ENCODE data around the gene CD200.

Gene CD200

DNA sequence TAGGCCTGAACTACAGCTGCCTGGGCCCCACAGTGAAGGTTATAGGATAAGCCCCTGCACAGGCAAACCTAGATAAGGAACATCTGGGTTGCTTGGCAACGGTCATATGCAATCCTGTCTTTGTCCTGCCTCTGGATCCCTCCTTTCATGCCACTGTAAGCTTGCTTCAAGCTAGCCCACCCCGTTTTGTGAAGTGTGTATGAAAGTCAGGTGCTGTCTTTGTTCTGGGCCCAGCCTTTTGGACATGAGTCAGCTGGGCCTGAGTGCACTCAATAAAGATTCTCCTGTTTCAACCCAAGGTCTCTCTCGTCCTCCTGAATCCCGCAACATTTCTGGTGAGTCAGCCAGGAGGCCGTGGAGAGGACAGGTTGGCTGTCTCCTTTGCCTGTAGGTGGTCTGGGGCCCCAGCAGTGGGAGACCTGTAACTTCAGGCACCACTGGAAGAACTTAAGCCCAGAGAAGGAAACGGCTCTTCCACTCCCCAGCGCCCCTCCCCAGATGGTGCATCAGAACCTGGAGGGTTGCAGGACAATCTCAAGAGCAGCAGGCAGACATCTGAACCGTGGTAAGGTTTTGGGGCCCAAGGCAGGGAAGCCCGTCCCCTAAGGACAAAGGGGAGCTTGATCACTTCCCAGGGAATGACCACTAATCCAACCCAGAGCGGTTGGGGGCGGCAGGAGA lies 30.7 kb upstream of the CD200 start:
- TF ChIP-seq, protein P1, sequence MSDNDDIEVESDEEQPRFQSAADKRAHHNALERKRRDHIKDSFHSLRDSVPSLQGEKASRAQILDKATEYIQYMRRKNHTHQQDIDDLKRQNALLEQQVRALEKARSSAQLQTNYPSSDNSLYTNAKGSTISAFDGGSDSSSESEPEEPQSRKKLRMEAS (IDR thresholded peaks at IDR 0.05) = no peak

DNA sequence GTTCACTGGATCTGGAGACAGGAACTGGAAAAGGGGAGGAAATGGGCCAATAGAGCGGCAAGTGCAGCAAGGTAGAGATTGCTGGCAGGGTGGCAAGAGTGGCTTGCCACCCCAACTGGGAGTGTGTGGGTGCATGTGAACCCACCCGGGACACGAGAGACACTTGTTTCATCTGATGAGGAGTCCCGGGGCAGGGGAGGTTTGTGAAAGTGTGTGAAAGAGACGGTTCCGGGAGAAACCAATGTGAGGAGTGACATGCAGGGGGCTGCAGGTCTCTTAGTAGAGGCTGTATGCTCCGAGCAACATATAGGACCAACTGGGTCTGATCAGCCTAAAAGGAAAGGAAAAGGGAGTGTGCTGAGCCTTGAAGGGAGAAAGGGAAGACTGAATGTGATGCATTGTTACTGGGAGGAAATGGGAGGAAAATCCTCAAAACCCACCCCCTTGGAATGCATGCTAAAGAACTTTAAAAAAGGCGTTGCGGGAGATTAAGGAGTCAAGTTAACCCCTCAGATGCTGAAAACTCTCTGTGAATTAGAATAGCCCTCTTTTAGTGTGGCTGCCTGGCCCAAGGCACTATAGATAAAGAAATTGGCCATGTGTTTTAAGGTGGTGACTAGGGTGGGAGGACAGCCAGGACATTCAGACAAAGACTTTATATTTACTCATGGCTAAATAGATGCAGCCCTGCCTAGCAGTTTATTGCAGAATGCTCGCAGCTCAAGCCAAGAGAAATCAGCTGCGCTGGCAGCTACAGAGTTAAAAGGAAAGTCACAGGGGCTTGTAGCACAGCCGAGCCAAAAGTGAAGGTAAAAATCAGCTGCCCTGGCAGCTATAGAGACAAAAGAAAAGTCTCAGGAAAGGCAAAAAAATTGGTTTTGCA lies 29.8 kb upstream of the CD200 start:
- TF ChIP-seq, protein P2, sequence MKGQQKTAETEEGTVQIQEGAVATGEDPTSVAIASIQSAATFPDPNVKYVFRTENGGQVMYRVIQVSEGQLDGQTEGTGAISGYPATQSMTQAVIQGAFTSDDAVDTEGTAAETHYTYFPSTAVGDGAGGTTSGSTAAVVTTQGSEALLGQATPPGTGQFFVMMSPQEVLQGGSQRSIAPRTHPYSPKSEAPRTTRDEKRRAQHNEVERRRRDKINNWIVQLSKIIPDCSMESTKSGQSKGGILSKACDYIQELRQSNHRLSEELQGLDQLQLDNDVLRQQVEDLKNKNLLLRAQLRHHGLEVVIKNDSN (IDR thresholded peaks at IDR 0.05) = no peak
- TF ChIP-seq NFIC (IDR thresholded peaks at IDR 0.05) (no peak), CEBPB (IDR thresholded peaks at IDR 0.05) (no peak), EGR1 (IDR thresholded peaks at IDR 0.05) (no peak), TCF12 (IDR thresholded peaks at IDR 0.05; ENCODE audit: low read depth) (no peak), ZBTB7A (IDR thresholded peaks at IDR 0.05; ENCODE audit: low read depth) (no peak), RAD21 (IDR thresholded peaks at IDR 0.05; ENCODE audit: low read depth) (no peak), FOXM1 (IDR thresholded peaks at IDR 0.05; ENCODE audit: borderline replicate concordance, low read depth) (no peak), YY1 (IDR thresholded peaks at IDR 0.05; ENCODE audit: low read depth) (no peak), EP300 (IDR thresholded peaks at IDR 0.05; ENCODE audit: borderline replicate concordance) (no peak), TEAD4 (IDR thresholded peaks at IDR 0.05) (no peak)
- TF ChIP-seq, protein P1 (IDR thresholded peaks at IDR 0.05) = no peak
- TF ChIP-seq, protein P3, sequence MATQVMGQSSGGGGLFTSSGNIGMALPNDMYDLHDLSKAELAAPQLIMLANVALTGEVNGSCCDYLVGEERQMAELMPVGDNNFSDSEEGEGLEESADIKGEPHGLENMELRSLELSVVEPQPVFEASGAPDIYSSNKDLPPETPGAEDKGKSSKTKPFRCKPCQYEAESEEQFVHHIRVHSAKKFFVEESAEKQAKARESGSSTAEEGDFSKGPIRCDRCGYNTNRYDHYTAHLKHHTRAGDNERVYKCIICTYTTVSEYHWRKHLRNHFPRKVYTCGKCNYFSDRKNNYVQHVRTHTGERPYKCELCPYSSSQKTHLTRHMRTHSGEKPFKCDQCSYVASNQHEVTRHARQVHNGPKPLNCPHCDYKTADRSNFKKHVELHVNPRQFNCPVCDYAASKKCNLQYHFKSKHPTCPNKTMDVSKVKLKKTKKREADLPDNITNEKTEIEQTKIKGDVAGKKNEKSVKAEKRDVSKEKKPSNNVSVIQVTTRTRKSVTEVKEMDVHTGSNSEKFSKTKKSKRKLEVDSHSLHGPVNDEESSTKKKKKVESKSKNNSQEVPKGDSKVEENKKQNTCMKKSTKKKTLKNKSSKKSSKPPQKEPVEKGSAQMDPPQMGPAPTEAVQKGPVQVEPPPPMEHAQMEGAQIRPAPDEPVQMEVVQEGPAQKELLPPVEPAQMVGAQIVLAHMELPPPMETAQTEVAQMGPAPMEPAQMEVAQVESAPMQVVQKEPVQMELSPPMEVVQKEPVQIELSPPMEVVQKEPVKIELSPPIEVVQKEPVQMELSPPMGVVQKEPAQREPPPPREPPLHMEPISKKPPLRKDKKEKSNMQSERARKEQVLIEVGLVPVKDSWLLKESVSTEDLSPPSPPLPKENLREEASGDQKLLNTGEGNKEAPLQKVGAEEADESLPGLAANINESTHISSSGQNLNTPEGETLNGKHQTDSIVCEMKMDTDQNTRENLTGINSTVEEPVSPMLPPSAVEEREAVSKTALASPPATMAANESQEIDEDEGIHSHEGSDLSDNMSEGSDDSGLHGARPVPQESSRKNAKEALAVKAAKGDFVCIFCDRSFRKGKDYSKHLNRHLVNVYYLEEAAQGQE (IDR thresholded peaks at IDR 0.05; ENCODE audit: low read depth) = no peak

DNA sequence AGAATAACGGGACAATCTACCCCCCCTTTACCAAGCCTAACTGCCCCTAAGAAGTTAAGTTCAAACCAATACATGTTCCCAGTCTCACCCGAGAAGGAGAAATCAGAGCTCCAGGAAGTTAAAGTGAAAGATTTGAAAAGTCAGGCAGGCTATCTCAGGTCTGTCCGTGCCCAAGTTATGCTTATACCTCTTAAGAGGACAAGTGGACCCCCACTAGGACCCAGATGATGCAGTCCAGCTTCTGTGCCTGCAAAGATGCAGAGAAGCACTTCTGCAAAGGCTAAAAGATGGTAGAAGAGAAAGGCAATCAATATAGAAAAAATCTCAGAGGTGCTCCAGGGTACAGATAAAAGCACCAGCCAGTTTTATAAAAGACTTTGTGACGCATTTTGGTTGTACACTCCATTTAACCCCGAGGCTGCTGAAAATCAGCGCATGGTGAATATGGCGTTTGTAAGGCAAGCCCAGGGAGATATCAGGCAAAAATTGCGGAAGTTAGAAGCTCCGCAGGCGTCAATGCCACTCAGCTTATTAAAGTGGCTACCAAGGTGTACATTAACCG lies 29.1 kb upstream of the CD200 start:
- no peak for TF ChIP-seq ZBTB7A (IDR thresholded peaks at IDR 0.05; ENCODE audit: low read depth)
- no peak for TF ChIP-seq YY1 (IDR thresholded peaks at IDR 0.05; ENCODE audit: low read depth)
- TF ChIP-seq NFIC (IDR thresholded peaks at IDR 0.05) = no peak
- TF ChIP-seq TAF1 (IDR thresholded peaks at IDR 0.05; ENCODE audit: low read depth) = no peak
- TF ChIP-seq FOXM1 (IDR thresholded peaks at IDR 0.05; ENCODE audit: borderline replicate concordance, low read depth) = no peak
- TF ChIP-seq RAD21 (IDR thresholded peaks at IDR 0.05; ENCODE audit: low read depth) = no peak
- no peak for TF ChIP-seq CEBPB (IDR thresholded peaks at IDR 0.05)

DNA sequence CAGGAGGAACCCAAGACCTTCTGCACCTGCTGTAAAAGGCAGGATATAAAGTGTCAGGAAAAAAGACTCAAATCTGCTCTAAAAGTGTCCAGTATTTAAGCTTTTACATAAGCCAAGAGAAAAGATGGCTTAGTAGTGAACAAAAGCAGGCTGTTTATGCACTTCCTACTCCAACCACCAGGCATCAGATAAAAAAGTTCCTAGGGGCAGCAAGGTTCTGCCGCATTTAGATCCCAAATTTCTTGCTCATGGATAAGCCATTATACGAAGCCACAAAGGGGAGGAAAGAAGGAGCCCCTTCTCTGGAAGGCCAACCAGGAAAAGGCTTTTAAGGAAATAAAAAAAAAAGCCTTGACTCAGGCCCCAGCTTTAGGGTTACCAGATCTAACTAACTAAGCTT lies 28.3 kb upstream of the CD200 start:
- TF ChIP-seq, protein P3 (IDR thresholded peaks at IDR 0.05; ENCODE audit: low read depth) = no peak
- TF ChIP-seq CEBPB (IDR thresholded peaks at IDR 0.05) = no peak
- TF ChIP-seq EP300 (IDR thresholded peaks at IDR 0.05; ENCODE audit: borderline replicate concordance) = no peak
- TF ChIP-seq TCF12 (IDR thresholded peaks at IDR 0.05; ENCODE audit: low read depth) = no peak
- no peak for TF ChIP-seq CREB1 (IDR thresholded peaks at IDR 0.05; ENCODE audit: low read depth)
- TF ChIP-seq YY1 (IDR thresholded peaks at IDR 0.05; ENCODE audit: low read depth) = no peak
- TF ChIP-seq, protein P2 (IDR thresholded peaks at IDR 0.05) = no peak
- no peak for TF ChIP-seq TAF1 (IDR thresholded peaks at IDR 0.05; ENCODE audit: low read depth)
- TF ChIP-seq RAD21 (IDR thresholded peaks at IDR 0.05; ENCODE audit: low read depth) = no peak
- no peak for TF ChIP-seq EGR1 (IDR thresholded peaks at IDR 0.05)
- TF ChIP-seq ZBTB7A (IDR thresholded peaks at IDR 0.05; ENCODE audit: low read depth) = no peak
- TF ChIP-seq FOXM1 (IDR thresholded peaks at IDR 0.05; ENCODE audit: borderline replicate concordance, low read depth) = no peak
- TF ChIP-seq TEAD4 (IDR thresholded peaks at IDR 0.05) = no peak
- no peak for TF ChIP-seq NFIC (IDR thresholded peaks at IDR 0.05)
- TF ChIP-seq, protein P1 (IDR thresholded peaks at IDR 0.05) = no peak

DNA sequence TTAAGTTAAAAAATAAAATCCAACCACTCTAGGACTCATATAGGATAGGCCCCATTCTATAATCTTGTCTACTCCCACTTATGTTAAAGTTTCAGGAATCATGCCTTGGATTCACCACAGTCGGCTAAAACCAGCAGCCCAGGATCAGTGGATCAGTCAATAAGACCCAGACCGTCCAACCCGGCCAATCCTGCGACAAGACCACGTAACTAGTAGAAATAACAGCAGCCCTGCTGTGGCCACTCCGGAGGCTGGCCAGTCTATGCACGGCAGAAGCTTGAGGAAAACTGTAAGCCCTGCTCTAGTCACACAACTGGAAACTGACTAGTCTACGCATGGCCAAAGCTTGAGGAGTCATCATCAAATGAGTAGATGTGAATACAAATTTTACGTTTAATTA lies 26.1 kb upstream of the CD200 start:
- TF ChIP-seq NFIC (IDR thresholded peaks at IDR 0.05) (no peak), EGR1 (IDR thresholded peaks at IDR 0.05) (no peak), ZBTB7A (IDR thresholded peaks at IDR 0.05; ENCODE audit: low read depth) (no peak), EP300 (IDR thresholded peaks at IDR 0.05; ENCODE audit: borderline replicate concordance) (no peak)
- TF ChIP-seq, protein P2 (IDR thresholded peaks at IDR 0.05) = no peak
